Ascending aorta (tissue), 2 donors: Measurements from ENCODE around the gene PAPLN. TPM values are rescaled to one million over a fixed set of nuclear protein-coding genes. Genes with fewer than 3 reads are reported as not detected.

Experiments
- DNase-seq, 2 donors: peaks; one replicate each; pipeline ENCODE4 v3.0.0-alpha.2; 2019; ENCODE audit warnings: low spot score in 2 of 2
- H3K27ac ChIP-seq, 2 donors: fragments of 200-600 bp; sonication (generic); one replicate each; pipeline ENCODE4 v1.5.1; 2016 to 2017; ENCODE audit warnings: mild to moderate bottlenecking in 1 of 2
- H3K27me3 ChIP-seq: fragments of 200-600 bp; sonication (generic); one replicate; pipeline ENCODE4 v1.5.1; 2017
- H3K36me3 ChIP-seq, 2 donors: fragments of 200-600 bp; sonication (generic); one replicate each; pipeline ENCODE4 v1.5.1; 2016
- H3K4me1 ChIP-seq, 2 donors: fragments of 200-600 bp; sonication (generic); one replicate each; pipeline ENCODE4 v1.5.1; 2016 to 2017; ENCODE audit warnings: mild to moderate bottlenecking in 1 of 2
- H3K4me3 ChIP-seq, 2 donors: fragments of 200-600 bp; sonication (generic); one replicate each; pipeline ENCODE4 v1.5.1; 2016 to 2017; ENCODE audit warnings: mild to moderate bottlenecking in 1 of 2
- H3K9me3 ChIP-seq, 2 donors: fragments of 200-600 bp; sonication (generic); one replicate each; pipeline ENCODE4 v1.5.1; 2016
- CTCF ChIP-seq, 3 experiments: fragments of 200-600 bp in 2 of 3; fragments of 450-650 bp in 1 of 3; sonication (generic) in 2 of 3; IDR thresholded peaks; one replicate each; pipeline ENCODE4 v1.5.1; 2016 to 2019; ENCODE audit warnings: antibody characterized with exemption in 3 of 3, mild to moderate bottlenecking in 1 of 3, moderate library complexity in 1 of 3
- intact Hi-C: fragments of 100-400 bp; cut with DNase I; formaldehyde crosslinking; loops from one replicate; pipeline ENCODE4 v1.15.1; 2023
- total RNA-seq: library from RNA; depleted of rRNA; stranded (reverse); fragments of >200 nt; gene quantifications from one replicate; pipeline ENCODE4 v1.1.0, GENCODE V29; 2016

PAPLN gene
- total RNA-seq, 1 donor from 2014 or later: 4.9 TPM

- no peaks in the 10 kb centered on the region for H3K27me3 ChIP-seq
- peaks cover 0 to 7% of the 10 kb centered on the region in 2 donors for H3K4me1 ChIP-seq
- DNase-seq: no peak
- peaks cover 7 to 16% of the 10 kb centered on the region in 2 donors for H3K36me3 ChIP-seq
- TF ChIP-seq CTCF (IDR thresholded peaks at IDR 0.05): no peak
- no peaks in the 10 kb centered on the region for H3K9me3 ChIP-seq
- H3K27ac ChIP-seq: peak overlapping the region; percentile 59 to 63
- intact Hi-C loops: no loop called here
- H3K4me3 ChIP-seq: peak overlapping the region; percentile 37 to 65
These were observed 32.6 kb downstream of the PAPLN start for GRCh38 chr14:73269729-73270531.

GRCh38 chr14:73272393-73272792 lies 35.1 kb downstream of the PAPLN start:
- intact Hi-C loops: no loop called here

GRCh38 chr14:73273799-73274198 lies 36.5 kb downstream of the PAPLN start:
- intact Hi-C loops: no loop called here
- H3K4me1 ChIP-seq: peaks cover 0 to 7% of the 10 kb centered on the region in 2 donors
- H3K36me3 ChIP-seq: peaks cover 7 to 42% of the 10 kb centered on the region in 2 donors
- no peak overlapping the region for H3K4me3 ChIP-seq
- TF ChIP-seq CTCF (IDR thresholded peaks at IDR 0.05): no peak
- no peaks in the 10 kb centered on the region for H3K27me3 ChIP-seq
- no peaks in the 10 kb centered on the region for H3K9me3 ChIP-seq
- no peak overlapping the region for H3K27ac ChIP-seq
- DNase-seq: no peak

More at GRCh38 chr14:73272393-73272792, 35.1 kb downstream of the PAPLN start:
- peaks cover 7 to 31% of the 10 kb centered on the region in 2 donors for H3K36me3 ChIP-seq
- no peaks in the 10 kb centered on the region for H3K27me3 ChIP-seq
- DNase-seq: no peak
- no peak overlapping the region for H3K4me3 ChIP-seq
- no peaks in the 10 kb centered on the region for H3K9me3 ChIP-seq
- H3K27ac ChIP-seq: no peak overlapping the region
- no peak for TF ChIP-seq CTCF (IDR thresholded peaks at IDR 0.05)
- H3K4me1 ChIP-seq: peaks cover 0 to 7% of the 10 kb centered on the region in 2 donors

- no peak for TF ChIP-seq CTCF (IDR thresholded peaks at IDR 0.05)
- H3K36me3 ChIP-seq: peaks cover 19 to 55% of the 10 kb centered on the region in 2 donors
- H3K9me3 ChIP-seq: no peaks in the 10 kb centered on the region
- no peak for DNase-seq
- no peak overlapping the region for H3K27ac ChIP-seq
- intact Hi-C loops: no loop called here
- no peaks in the 10 kb centered on the region for H3K27me3 ChIP-seq
- no peak overlapping the region for H3K4me3 ChIP-seq
- H3K4me1 ChIP-seq: no peaks in the 10 kb centered on the region
These were observed 39.5 kb downstream of the PAPLN start for GRCh38 chr14:73276836-73277235.

GRCh38 chr14:73277376-73277775 lies 40.1 kb downstream of the PAPLN start:
- Histone ChIP-seq H3K4me3 (no peak overlapping the region), H3K27me3 (no peaks in the 10 kb centered on the region), H3K4me1 (no peaks in the 10 kb centered on the region), H3K9me3 (no peaks in the 10 kb centered on the region), H3K36me3 (peaks cover 24 to 61% of the 10 kb centered on the region in 2 donors), H3K27ac (no peak overlapping the region)
- TF ChIP-seq CTCF (IDR thresholded peaks at IDR 0.05): no peak
- intact Hi-C loops: no loop called here
- no peak for DNase-seq
